GM21381 (cell line): ENCODE results near the gene CCDC30.

Experiments used
- ATAC-seq: cut with Tn5 transposase; IDR thresholded peaks from one replicate; pipeline ENCODE4 v1.9.1; 2021; ENCODE audit warnings: mild to moderate bottlenecking, moderate library complexity; ENCODE audit not compliant: unreplicated experiment

CCDC30 gene

GRCh38 chr1:42684139-42684538 is 221.1 kb downstream of the CCDC30 start:
- no peak for ATAC-seq

- no peak for ATAC-seq
Measured at GRCh38 chr1:42686418-42686817, 223.3 kb downstream of the CCDC30 start.

DNA sequence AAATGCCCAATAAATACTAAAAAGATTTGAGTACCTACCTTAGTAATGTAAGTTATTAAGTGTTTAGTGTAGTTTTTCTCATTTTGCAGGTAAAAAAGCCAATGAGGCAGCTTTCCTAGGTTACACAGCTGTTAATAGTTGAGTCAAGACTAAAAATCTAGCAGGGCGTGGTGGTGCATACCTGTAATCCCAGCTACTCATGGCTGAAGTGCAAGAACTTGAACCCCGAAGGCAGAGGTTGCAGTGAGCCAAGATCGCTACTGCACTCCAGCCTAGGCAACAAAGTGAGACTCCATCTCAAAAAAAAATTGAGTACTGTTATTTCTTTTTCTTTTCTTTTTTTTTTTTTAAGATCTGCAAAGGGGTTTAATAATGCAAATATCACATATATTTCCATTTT is 226.8 kb downstream of the CCDC30 start:
- no peak for ATAC-seq

GRCh38 chr1:42690477-42691156 is 227.5 kb downstream of the CCDC30 start:
- ATAC-seq, result no peak

GRCh38 chr1:42691157-42691498 is 228.0 kb downstream of the CCDC30 start:
- ATAC-seq, result no peak

DNA sequence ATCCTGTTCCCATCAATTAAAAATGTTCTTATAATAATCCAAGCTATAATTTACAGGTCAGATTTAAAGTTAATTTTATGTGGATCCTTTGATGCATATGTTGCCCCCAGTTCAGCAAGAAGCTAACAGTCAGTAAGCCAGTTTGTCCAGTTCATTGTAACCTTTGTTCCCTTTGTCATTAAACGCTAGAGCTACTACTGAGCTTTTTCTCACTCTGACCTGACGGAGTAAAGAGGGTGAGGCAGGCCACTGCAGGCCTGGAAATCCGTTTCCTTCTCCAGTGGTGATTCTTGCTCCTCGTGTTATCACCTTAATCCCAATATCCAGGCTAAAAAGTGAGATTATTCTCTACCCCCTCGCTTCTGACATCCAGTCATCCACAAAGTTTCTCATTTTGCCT is 229.4 kb downstream of the CCDC30 start:
- no peak for ATAC-seq

GRCh38 chr1:42692911-42693310 is 229.8 kb downstream of the CCDC30 start:
- no peak for ATAC-seq

DNA sequence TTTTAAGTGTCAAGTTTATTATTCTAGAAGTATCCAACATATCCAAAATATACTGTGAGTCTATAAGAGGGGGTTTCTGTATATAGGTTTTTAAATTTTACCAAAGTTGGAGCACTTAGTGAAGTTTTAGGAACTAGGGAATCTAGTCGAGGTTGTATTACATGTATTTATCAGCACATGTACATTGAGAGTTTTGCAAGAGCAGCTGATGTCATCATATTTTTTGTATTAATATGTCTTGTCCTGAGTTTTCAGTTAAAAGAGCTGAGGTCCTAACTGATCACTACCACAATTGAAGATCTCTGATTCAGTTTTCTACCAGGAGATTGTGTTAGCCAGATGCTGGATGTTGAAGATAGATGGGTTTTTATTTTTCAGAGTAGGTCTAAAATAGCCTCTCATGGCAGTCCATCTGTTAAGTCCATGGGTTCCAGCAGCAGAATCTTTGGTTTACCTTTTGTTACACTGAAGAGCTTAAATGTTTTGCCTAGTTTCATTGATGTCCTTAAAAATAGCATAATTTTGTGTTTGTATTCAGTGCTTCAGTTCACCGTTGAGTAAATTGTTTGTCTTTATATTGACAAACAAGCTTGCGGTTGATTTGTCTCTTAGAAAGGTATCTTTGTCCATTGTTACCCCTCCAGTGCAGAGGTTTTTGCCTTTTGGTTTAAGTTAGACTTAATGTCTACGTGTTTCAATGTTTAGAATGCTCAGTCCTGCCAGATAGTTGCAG is 235.2 kb downstream of the CCDC30 start:
- no peak for ATAC-seq

GRCh38 chr1:42700006-42700405 is 236.9 kb downstream of the CCDC30 start:
- ATAC-seq, result no peak

GRCh38 chr1:42703888-42704464 is 240.9 kb downstream of the CCDC30 start:
- no peak for ATAC-seq
